LoVo (cell line): ENCODE data around the gene GPR32.
A peak's percentile ranks its signal among the peaks of the same experiment; 100 is the strongest.
"Not testable (repeated sequence)": the region's sequence is repeated elsewhere in the genome, so short reads cannot be mapped to it uniquely, and the experiment has no call there.

ENCODE experiments used
- DNase-seq: peaks from one replicate; pipeline ENCODE4 v3.0.0-alpha.2; 2016; ENCODE audit warnings: low spot score

GPR32 gene

DNA sequence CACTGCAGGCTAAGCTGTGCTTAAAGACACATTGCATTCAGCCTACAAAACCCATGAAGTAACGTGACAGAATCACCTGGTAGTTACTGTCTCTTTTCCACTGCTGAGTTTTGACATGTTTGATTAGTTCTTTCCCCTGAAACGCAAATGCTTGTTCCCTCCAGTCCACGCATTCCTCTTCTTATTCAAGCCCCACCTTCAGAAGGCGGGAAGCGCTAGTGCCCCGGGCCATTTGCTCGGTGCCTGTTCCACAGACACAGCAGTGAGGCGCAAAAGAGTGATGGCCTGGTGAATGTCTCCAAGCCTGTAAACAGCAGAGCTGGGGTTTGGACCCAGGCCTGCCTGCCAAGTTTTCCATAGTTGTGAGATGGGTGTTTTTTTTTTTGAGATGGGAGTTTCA is 30.8 kb downstream of the GPR32 start:
- DNase-seq, result no peak

DNA sequence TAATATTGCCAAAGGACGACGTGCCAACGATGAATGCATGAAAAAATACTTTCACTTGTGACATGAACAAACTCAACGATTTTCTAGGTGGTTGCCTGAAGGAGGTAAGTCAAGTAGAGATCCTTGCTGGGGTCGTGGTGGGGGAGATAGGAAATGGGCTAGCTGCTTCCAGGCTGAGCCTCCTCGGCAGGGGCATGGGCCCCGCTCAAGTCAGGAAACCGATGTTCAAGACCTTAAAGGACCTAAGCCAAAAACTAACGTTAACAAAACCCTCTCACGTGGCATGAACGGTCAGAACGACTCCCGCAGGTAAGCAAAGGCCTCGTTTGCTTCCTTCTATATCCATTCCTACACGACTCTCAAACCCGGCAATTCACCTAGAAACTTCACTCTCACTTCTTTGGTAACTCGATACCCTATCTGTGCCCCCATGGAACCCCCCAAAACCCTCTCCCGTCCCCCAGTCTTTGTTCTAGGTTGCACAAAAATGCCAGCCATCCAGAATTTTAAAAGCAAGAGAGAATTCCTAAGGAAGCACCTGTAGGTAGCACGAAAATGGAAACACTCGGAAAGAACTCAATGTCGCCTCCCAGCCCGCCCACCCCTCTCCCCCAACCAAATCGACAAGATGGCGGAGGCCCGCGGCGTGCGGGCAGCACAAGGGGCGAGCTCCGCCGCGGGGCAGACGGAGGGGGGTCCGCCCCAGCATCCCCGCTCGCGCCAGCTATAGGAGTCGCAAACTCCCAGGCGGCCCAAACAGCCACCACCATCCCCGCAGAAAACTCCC is 33.6 kb downstream of the GPR32 start:
- DNase-seq, result no peak

DNA sequence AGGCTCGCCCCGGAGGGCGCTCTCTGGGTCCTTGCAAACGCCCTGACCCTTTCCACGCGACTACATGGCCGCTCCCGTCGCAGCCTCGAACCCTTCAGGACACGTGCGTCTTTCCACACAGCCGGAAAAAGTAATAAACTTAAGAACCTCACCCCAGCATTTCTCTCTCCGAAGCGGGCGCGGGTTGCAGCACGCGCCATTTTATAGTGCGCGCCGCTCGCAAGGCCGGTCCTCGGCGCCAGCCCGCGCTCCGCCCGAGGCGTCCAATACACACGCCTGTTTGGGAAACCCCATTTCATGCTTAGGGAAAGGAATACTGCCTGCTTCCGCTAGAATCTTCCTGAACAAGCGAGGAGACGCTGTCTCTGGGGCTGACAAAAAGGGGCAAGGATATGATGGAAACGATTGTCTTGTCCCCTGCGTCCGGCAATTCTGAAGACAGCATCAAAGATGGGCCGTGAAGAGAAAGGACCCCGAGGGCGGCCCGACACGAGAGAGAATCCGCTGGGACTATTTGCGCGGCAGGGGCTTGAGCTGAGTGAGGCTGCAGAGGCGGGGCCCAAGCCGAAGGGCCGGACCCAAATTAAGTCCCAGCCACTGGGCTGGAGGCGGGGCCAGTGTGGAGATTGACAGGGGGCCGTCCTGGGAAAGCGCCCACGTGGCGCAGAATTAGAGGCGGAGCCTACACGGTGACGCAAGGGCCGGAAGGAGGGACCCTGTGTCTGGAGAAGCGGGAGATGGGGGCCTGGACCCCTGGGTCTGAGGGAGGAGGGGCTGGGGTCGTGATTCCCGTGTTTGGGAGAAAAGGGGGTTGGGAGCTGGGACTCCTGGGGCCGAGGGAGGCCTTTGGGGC is 34.4 kb downstream of the GPR32 start:
- DNase-seq, result peak; percentile 99

DNA sequence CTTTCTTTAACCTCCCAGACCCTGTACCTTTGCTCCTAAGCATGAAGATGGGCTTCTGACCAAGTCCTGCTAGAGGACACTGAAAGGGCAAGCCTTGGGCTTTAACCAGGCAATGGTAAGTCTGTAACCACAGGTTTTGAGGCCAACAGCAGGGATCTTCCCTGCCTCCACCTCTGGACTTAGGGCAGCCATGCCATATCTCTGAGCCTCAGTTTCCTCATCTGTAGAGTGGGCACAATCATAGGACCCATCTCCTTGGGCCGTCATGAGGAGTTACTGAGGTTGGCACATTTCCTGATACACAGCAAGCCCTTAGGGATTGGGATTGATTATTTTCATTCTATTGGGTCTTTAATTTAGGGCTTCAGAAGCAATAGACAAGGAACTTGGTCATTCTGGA is 38.6 kb downstream of the GPR32 start:
- DNase-seq, result no peak

DNA sequence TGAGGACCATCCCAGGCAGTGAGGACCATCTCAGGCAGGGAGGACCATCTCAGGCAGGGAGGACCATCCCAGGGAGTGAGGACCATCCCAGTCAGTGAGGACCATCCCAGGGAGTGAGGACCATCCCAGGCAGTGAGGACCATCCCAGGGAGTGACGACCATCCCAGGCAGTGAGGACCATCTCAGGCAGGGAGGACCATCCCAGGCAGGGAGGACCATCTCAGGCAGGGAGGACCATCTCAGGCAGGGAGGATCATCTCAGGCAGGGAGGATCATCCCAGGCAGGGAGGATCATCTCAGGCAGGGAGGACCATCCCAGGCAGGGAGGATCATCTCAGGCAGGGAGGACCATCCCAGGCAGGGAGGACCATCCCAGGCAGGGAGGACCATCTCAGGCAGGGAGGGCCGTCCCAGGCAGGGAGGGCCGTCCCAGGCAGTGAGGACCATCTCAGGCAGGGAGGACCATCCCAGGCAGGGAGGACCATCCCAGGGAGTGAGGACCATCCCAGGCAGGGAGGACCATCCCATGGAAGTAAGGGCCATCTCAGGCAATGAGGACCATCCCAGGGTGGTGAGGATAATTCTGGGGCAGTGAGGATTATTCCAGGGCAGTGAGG is 41.5 kb downstream of the GPR32 start:
- DNase-seq, result not testable (repeated sequence)

DNA sequence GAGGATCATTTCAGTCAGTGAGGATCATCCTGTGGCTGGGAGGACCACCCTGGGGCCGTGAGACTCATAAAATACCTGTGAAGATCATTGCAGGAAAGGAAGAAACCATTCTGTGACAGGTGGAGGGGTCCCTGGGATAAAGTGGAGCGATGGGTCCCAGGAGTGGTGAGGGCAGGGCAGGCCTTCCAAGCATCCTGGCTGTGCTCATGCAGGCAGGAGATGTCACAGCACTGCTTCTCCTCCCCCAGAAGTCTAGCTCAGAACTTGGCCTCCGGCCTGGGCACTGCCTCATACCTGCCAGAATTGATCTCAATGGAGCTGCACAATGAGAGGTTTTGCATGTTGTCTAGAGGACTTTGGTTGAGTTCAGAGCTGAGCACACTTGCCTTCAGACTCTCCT is 42.2 kb downstream of the GPR32 start:
- DNase-seq, result no peak

DNA sequence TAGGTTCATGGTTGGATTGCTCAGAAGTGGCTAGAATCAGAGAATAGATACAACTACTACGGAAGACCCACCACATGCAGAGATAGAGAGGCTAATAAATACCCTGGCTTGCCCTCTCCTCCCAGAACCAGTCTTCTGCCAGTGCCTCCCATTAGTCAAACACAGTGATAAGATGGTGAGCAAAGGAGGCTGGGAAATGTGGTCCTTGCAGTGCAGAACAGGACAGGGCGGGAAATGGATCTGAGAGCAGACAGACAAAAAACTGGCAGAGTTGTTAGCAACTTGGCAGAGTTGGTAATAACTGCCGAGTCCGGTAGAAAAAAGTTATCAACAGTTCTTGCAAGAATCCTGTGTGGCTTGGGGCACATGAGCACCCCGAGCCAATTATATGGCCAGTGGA is 44.6 kb downstream of the GPR32 start:
- no peak for DNase-seq

DNA sequence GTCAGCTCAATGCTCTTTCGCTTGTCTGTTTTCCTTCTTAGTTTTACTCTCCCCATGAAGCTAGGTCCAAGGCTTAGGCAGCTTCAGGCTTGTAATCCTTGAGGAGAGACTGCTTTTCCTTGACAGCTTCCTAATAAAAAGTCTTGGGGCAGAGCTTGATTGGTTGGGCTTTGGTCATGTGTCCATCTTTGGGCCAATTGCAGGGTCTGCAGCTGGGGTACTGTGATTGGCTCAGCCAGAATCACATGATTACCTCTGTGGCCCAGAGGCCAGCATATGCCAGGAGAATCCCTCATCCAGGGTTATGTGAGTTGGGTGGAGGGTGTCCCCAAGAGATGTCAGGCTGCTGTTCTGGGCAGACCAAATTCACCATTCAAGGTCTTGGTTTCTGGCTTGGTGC is 45.2 kb downstream of the GPR32 start:
- DNase-seq, result no peak

DNA sequence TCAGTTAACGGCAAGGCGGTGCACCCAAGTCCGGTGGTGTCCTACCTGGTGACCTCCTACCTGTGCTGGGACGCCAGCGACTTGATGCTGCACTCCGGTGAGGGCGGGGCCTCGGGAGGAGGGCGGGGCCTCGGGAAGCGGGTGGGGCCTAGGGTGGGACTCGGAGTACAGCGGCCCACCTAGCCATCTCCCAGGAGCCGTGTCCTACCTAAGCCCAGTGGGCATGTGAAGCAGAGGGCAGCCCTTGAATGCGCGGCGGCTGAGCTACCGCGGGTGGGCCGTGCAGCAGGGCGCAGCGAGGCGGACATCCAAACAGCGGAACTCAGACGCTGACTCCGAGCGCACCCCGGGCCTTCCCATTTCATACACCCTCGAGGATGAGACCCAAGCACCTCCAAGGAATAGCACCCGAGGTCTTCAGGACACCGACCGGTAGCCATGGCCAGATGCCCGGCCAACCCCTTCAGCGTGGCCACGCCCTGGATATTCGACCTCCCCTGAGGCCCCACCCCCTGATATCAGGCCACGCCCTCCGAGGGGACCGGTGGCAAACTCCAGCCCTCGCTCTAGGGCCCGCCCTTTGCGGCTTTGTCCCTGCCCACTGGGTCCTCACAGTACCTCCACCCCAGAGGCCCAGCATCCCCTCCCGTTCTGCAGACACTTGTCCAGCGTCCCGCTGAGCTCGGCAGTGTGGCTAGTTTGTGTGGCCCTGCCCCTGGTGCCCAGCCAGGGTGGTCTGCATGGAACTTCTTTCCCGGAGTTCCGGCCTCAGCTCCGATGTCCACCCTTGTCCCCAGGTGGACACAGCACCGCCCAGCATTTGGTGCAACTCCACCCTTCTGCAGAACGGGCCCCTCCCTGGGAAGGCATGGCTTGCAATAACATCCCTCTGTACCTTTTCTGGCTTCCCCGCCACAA is 47.9 kb downstream of the GPR32 start:
- peak; percentile 76 for DNase-seq

DNA sequence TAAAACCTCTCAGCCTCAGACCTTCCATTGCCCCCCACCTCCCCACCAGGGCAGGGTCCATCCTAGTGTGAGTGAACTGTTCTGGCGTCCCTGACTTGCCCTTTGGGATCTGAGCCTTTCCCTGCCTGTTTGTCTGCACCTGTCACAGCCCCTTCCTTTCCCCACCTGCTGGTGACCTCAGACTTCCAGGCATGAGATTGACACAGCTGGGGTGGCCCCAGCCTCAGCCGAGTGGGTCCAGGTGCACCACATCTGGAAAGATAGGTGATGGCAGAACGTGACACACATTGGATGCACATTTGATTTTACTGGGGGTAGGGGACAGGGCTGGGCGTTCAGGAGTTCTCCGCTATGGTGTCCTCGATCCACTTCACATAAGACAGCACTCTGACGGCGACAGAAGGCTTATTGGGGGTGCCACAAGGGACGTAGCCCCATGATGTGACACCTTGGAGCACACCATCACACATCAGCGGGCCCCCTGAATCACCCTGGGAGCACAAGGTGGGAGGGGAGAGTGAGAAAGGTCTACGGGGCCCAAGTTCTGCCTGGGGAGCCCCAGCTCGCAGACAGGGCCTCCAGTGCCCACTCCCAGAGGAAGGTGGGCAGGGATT is 48.7 kb downstream of the GPR32 start:
- no peak for DNase-seq

DNA sequence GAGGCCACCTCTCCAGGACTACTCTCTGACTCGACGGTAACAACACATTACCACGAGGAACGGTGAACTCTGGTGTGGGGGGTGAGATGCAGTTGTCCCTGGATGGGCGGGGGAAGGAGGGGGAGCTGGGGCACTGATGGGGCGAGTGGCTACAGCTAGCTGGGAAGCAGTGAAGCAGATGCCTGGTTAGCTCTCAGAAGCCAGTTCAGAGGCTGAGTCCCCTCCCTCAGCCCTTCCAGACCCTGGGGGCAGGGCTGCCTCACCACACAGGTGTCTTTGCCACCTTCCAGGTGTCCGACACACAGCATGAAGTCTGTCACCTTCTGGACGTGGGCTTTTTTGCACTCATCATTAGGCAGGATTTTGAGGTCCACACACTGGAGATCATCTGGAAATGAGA is 49.4 kb downstream of the GPR32 start:
- DNase-seq, result no peak

DNA sequence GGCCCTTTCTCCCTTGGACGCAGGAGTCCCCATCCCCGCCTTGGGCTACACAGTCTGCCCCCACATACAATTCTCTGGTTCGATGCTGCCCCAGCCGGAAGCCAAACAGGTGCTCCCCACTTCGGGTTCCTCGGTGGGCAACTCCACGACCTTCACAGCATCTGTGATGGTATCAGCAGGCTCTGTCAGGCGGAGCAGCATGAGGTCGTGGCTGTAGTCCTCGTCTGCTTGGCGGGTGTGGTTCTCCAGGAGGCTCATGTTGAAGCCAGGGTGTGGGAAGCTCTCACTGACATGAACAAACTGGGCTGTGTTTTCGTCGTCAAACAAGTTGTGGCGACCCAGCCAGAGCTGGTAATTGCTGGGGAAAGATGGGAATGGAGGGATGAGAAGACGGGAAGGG is 49.8 kb downstream of the GPR32 start:
- no peak for DNase-seq

DNA sequence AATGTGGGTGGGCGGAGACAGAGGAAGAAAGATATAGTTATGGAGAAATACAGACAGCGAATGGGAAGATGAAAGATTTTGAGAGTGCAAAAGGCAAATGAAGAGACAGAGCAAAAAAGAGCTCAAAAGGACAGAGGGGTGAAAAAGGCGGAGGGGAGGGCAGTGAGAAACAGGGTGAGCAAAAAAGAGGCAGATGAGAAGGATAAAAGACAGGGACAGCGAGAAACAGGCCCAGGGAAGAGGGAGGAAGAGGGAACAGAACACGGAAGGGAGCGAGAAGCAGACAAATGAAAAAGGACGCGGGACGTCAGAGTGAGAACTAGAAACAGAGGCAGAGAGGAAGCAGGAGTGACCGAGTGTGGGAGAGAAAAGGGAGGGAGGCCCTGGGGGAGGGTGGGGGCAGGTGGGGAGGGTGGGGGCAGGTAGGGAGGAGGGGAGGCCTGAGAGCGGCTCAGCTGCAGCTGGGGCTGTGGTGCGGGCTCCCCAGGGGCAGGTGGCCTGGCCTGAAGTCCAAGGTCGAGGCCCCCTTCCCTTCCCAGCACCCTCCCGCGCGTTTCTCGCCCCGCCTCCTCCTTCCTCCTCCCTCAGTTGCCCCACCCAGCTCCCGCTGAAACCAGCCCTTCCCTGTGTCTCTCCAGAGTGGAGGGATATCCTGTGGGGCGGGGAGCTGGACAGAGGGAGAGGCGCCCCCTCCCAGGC is 50.4 kb downstream of the GPR32 start:
- DNase-seq, result no peak

DNA sequence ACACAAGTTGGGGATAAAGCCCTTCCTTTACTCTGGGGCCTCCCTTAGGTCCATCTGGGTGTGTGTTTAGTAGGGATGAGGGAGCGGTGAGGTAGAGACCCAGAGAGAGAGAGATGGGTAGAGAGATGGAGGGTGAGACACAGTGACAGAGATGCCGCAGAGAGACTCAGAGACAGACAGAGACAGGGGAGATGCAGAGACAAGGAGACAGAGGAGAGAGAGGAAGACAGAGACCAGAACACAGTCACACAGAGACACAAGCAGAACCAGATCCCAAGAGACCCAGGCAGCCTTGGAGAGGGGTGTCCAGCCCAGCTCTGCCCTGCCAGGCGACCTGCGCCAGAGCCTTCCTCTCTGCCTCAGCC is 51.0 kb downstream of the GPR32 start:
- no peak for DNase-seq
